ENCODE data around the gene NHERF1.

DNA sequence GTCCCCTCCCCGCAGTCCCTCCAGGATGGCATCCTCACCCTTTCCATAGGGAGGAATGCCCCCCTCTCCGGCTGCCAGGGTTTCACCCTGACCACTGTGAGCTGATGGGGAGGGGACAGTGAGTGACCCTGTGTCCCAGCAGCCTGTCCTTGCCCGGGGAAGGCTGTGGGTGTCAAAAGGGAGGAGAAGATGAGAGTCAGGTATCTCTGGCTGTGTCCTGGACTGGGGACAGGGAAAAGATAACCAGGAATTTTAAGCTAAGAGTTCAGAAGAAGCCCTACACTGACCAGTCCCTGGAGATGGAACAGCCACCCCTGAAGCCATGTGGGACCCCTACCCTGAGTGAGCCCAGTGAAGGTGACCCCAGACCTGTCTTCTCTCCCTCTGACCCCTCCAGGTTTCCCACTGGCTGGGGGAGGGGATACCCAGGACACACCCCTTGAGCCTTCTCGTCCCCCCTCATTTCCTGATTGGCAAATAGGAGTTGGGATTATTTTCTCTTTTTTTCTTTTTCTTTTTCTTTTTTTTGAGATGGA is 16.4 kb downstream of the NHERF1 start:
- TF ChIP-seq ZNF232 (CRISPR knock-in tag; IDR thresholded peaks at IDR 0.05) (no peak), POLR2A (conservative IDR thresholded peaks at IDR 0.05) (no peak), RFX5 (IDR thresholded peaks at IDR 0.05; ENCODE audit: low read depth, low read length) (no peak), GATA2 (CRISPR knock-in tag; IDR thresholded peaks at IDR 0.05) (no peak), EWSR1 (IDR thresholded peaks at IDR 0.05; ENCODE audit: borderline replicate concordance, low read depth, partially characterized antibody) (no peak), ADNP (tag; IDR thresholded peaks at IDR 0.05) (no peak)
- TF ChIP-seq, protein P1, sequence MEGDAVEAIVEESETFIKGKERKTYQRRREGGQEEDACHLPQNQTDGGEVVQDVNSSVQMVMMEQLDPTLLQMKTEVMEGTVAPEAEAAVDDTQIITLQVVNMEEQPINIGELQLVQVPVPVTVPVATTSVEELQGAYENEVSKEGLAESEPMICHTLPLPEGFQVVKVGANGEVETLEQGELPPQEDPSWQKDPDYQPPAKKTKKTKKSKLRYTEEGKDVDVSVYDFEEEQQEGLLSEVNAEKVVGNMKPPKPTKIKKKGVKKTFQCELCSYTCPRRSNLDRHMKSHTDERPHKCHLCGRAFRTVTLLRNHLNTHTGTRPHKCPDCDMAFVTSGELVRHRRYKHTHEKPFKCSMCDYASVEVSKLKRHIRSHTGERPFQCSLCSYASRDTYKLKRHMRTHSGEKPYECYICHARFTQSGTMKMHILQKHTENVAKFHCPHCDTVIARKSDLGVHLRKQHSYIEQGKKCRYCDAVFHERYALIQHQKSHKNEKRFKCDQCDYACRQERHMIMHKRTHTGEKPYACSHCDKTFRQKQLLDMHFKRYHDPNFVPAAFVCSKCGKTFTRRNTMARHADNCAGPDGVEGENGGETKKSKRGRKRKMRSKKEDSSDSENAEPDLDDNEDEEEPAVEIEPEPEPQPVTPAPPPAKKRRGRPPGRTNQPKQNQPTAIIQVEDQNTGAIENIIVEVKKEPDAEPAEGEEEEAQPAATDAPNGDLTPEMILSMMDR (IDR thresholded peaks at IDR 0.05 in 2 of 3, conservative IDR thresholded peaks at IDR 0.05 in 1 of 3; ENCODE audit: insufficient read depth in 2 of 3, low read depth in 1 of 3, low read length in 3 of 3) = no peak
- TF ChIP-seq, protein P2, sequence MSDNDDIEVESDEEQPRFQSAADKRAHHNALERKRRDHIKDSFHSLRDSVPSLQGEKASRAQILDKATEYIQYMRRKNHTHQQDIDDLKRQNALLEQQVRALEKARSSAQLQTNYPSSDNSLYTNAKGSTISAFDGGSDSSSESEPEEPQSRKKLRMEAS (CRISPR knock-in tag; IDR thresholded peaks at IDR 0.05) = no peak
